WTC11 (cell line): ENCODE data around the gene AVP. TPM values are rescaled to one million over a fixed set of nuclear protein-coding genes. Genes with fewer than 3 reads are reported as not detected.
A peak's percentile ranks its signal among the peaks of the same experiment; 100 is the strongest.

ENCODE experiments used
- ATAC-seq: fragments of 200-7000 bp; cut with Tn5 transposase; 2 replicates; pipeline ENCODE4 v1.10.0; 2021; ENCODE audit warnings: mild to moderate bottlenecking, moderate library complexity
- CTCF ChIA-PET: fragments of 300-600 bp; sonication (Branson Sonifier 250); formaldehyde crosslinking; loops from one replicate; lab custom pipeline; 2021; ENCODE audit warnings: antibody characterized with exemption; lab: Charles Lee
- POLR2A ChIA-PET: fragments of 350-600 bp; sonication (Branson Sonifier 250); formaldehyde crosslinking; loops from one replicate; lab custom pipeline; 2021; ENCODE audit warnings: antibody characterized with exemption; lab: Charles Lee
- DNase-seq: peaks from one replicate; pipeline ENCODE4 v3.0.0; 2021; ENCODE audit warnings: low spot score
- H3K27ac Mint-ChIP-seq: 2 replicates; pipeline ENCODE4 v1.8.0; 2021; ENCODE audit warnings: mixed read lengths
- H3K27me3 Mint-ChIP-seq: 2 replicates; pipeline ENCODE4 v1.8.0; 2021; ENCODE audit warnings: low read depth, mild to moderate bottlenecking, moderate library complexity, mixed read lengths
- H3K36me3 Mint-ChIP-seq: 2 replicates; pipeline ENCODE4 v1.8.0; 2021; ENCODE audit warnings: mixed read lengths
- H3K4me1 Mint-ChIP-seq: 2 replicates; pipeline ENCODE4 v1.8.0; 2022; ENCODE audit warnings: mixed read lengths
- H3K4me3 Mint-ChIP-seq: 2 replicates; pipeline ENCODE4 v1.8.0; 2021; ENCODE audit warnings: mild to moderate bottlenecking, moderate library complexity, mixed read lengths
- H3K9me3 Mint-ChIP-seq: 2 replicates; pipeline ENCODE4 v1.8.0; 2021; ENCODE audit warnings: mixed read lengths
- ATF1 ChIP-seq: sonication (generic); formaldehyde crosslinking; IDR thresholded peaks from 2 replicates; pipeline ENCODE4 v1.8.1; 2023; ENCODE audit warnings: mild to moderate bottlenecking, moderate library complexity, missing genetic modification reagents
- CREM ChIP-seq: sonication (generic); formaldehyde crosslinking; IDR thresholded peaks from 2 replicates; pipeline ENCODE4 v1.8.1; 2022; ENCODE audit warnings: mild to moderate bottlenecking, missing genetic modification reagents, moderate library complexity
- GTF2I ChIP-seq: fragments of 250-450 bp; sonication (Bioruptor Pico); conservative IDR thresholded peaks from 2 replicates; pipeline ENCODE4 v1.4.0; 2021; ENCODE audit warnings: mild to moderate bottlenecking
- IRF2 ChIP-seq: sonication (generic); formaldehyde crosslinking; IDR thresholded peaks from 2 replicates; pipeline ENCODE4 v1.8.0; 2022; ENCODE audit warnings: low read depth, missing genetic modification reagents, borderline replicate concordance
- MYBL2 ChIP-seq: sonication (generic); formaldehyde crosslinking; IDR thresholded peaks from 2 replicates; pipeline ENCODE4 v1.8.1; 2023; ENCODE audit warnings: mild to moderate bottlenecking, moderate library complexity, missing genetic modification reagents
- NR1H2 ChIP-seq: sonication (generic); formaldehyde crosslinking; IDR thresholded peaks from 2 replicates; pipeline ENCODE4 v1.9.0; 2021; ENCODE audit warnings: mild to moderate bottlenecking, moderate library complexity, missing genetic modification reagents
- NR3C1 ChIP-seq: sonication (generic); formaldehyde crosslinking; conservative IDR thresholded peaks from 2 replicates; pipeline ENCODE4 v1.8.1; 2023; ENCODE audit warnings: low read depth, mild to moderate bottlenecking, missing genetic modification reagents
- RELA ChIP-seq: sonication (generic); formaldehyde crosslinking; IDR thresholded peaks from 2 replicates; pipeline ENCODE4 v1.8.1; 2022; ENCODE audit warnings: missing genetic modification reagents, mild to moderate bottlenecking, borderline replicate concordance
- SMAD3 ChIP-seq: sonication (generic); formaldehyde crosslinking; IDR thresholded peaks from 2 replicates; pipeline ENCODE4 v1.8.0; 2022; ENCODE audit warnings: missing genetic modification reagents, mild to moderate bottlenecking, borderline replicate concordance
- TCF7 ChIP-seq: sonication (generic); formaldehyde crosslinking; IDR thresholded peaks from 2 replicates; pipeline ENCODE4 v1.8.0; 2022; ENCODE audit warnings: mild to moderate bottlenecking, low read depth, missing genetic modification reagents, moderate library complexity
- TP53 ChIP-seq: sonication (generic); formaldehyde crosslinking; IDR thresholded peaks from 2 replicates; pipeline ENCODE4 v1.8.1; 2023; ENCODE audit warnings: mild to moderate bottlenecking, missing genetic modification reagents
- ZNF219 ChIP-seq: sonication (generic); formaldehyde crosslinking; IDR thresholded peaks from 2 replicates; pipeline ENCODE4 v1.8.0; 2023; ENCODE audit warnings: missing genetic modification reagents, mild to moderate bottlenecking, borderline replicate concordance
- ZNF232 ChIP-seq: sonication (generic); formaldehyde crosslinking; IDR thresholded peaks from 2 replicates; pipeline ENCODE4 v1.8.0; 2022; ENCODE audit warnings: mild to moderate bottlenecking, missing genetic modification reagents
- ZNF396 ChIP-seq: fragments of 250-450 bp; sonication (Bioruptor Pico); IDR thresholded peaks from 2 replicates; pipeline ENCODE4 v1.8.0; 2021; ENCODE audit warnings: mild to moderate bottlenecking, moderate library complexity, borderline replicate concordance
- total RNA-seq: library from RNA; stranded (reverse); gene quantifications from 3 replicates; pipeline ENCODE4 v1.2.3, GENCODE V29; 2021
- TF ChIP-seq, protein P1 (sequence below): sonication (generic); formaldehyde crosslinking; IDR thresholded peaks from 2 replicates; pipeline ENCODE4 v1.8.1; 2023; ENCODE audit warnings: mild to moderate bottlenecking, missing genetic modification reagents
- TF ChIP-seq, protein P2 (sequence below): sonication (generic); formaldehyde crosslinking; IDR thresholded peaks from 2 replicates; pipeline ENCODE4 v1.8.1; 2023; ENCODE audit warnings: mild to moderate bottlenecking, missing genetic modification reagents
- TF ChIP-seq, protein P3 (sequence below): sonication (generic); formaldehyde crosslinking; conservative IDR thresholded peaks from 2 replicates; pipeline ENCODE4 v1.8.1; 2022; ENCODE audit warnings: mild to moderate bottlenecking, missing genetic modification reagents
- TF ChIP-seq, protein P4 (sequence below): sonication (generic); formaldehyde crosslinking; IDR thresholded peaks from 2 replicates; pipeline ENCODE4 v1.8.1; 2022; ENCODE audit warnings: low read depth, mild to moderate bottlenecking, moderate library complexity, missing genetic modification reagents, borderline replicate concordance
- TF ChIP-seq, protein P5 (sequence below): sonication (generic); formaldehyde crosslinking; IDR thresholded peaks from 2 replicates; pipeline ENCODE4 v1.8.1; 2023; ENCODE audit warnings: mild to moderate bottlenecking, missing genetic modification reagents, moderate library complexity
- TF ChIP-seq, protein P6 (sequence below): sonication (generic); formaldehyde crosslinking; IDR thresholded peaks from 2 replicates; pipeline ENCODE4 v1.8.1; 2023; ENCODE audit warnings: mild to moderate bottlenecking, missing genetic modification reagents, moderate library complexity
- TF ChIP-seq, protein P7 (sequence below): sonication (generic); formaldehyde crosslinking; IDR thresholded peaks from 2 replicates; pipeline ENCODE4 v1.8.1; 2022; ENCODE audit warnings: low read depth, missing genetic modification reagents, borderline replicate concordance
- TF ChIP-seq, protein P8 (sequence below): sonication (generic); formaldehyde crosslinking; IDR thresholded peaks from 2 replicates; pipeline ENCODE4 v1.8.0; 2022; ENCODE audit warnings: mild to moderate bottlenecking, missing genetic modification reagents

The AVP gene
- total RNA-seq, 1 experiment from 2014 or later = 0.50 TPM

DNA sequence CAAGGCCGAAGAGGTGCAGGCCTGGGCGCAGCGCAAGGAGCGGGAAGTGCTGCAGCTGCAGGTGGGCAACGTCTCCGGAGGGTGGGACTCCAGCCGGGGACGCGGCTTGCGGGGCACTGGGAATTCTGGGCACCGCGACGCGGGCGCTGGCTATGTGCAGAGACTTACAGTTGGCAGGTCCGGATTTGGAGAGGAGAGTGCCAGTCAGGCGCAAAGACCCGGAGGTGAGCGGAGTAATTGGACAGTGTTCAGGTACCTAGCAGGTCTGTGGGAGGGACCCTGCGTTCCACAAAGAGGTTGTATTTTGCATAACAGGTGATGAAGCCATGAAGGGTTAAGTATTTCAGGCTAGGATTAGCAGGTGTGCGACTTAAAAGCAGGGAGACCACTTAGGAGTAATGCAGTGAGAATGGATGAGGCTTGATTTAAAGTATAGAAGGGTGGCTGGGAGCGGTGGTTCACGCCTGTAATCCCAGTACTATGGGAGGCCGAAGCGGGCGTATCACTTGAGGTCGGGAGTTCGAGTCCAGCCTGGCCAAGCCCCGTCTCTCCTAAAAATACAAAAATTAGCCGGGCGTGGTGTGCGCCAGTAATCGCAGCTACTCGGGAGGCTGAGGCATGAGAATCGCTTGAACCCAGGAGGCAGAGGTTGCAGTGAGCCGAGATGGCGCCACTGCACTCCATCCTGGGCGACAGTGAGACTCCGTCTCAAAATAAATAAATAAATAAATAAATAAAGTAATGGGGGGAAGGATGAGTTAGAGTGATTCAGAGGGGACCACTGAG is 37.7 kb downstream of the AVP start (continued):
- no peak for TF ChIP-seq ATF1 (CRISPR knock-in tag)

DNA sequence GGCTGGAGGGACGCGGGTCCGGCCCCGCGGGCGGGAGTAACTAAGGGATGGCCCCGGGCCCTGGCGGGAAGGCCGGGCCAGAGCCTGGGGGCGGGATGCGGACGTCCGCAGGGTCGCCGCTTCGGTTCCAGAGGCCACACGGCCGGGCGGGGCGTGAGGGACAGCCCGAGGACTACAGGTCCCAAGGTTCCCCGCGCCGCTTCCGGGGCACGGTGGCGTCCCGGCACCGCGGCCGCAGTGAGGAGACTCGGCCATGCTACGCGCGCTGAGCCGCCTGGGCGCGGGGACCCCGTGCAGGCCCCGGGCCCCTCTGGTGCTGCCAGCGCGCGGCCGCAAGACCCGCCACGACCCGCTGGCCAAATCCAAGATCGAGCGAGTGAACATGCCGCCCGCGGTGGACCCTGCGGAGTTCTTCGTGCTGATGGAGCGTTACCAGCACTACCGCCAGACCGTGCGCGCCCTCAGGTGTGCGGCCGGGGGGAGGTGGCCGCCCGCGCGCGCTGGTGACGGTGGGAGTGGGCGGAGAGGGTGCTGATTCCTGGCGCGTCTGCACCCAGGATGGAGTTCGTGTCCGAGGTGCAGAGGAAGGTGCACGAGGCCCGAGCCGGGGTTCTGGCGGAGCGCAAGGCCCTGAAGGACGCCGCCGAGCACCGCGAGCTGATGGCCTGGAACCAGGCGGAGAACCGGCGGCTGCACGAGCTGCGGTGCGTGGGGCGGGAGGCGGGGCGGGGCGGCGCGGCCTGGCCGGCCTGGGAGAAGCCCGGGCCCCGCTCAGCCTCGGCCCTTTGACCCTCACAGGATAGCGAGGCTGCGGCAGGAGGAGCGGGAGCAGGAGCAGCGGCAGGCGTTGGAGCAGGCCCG is 38.5 kb downstream of the AVP start, which contains the start of gene MRPS26:
Gene MRPS26 (plus strand): TSS at position 237 of the 861 bp plus-strand sequence. CDS start 17 bp downstream, at position 254.
- POLR2A ChIA-PET = interaction anchor here (0.6 to 1.0 kb wide), 4 partner anchors 173 to 617 kb away, joined by 3 read pairs; partner anchors contain the start of genes GFRA4 and PTPRA
- ATAC-seq (peak; percentile 90), DNase-seq (peak; percentile 91)
- CTCF ChIA-PET = interaction anchor here (0.6 to 1.2 kb wide), 5 partner anchors 7 to 459 kb away, joined by 3 to 4 read pairs (median 4); no protein-coding TSS in a partner anchor
- peaks cover 29% of the 10 kb centered on the region for H3K36me3 Mint-ChIP-seq
- peak within 1 kb of the TSS; percentile 58 for H3K27ac Mint-ChIP-seq
- peaks cover 26% of the 10 kb centered on the region for H3K4me1 Mint-ChIP-seq
- H3K9me3 Mint-ChIP-seq = no peaks in the 10 kb centered on the region
- H3K4me3 Mint-ChIP-seq = peak within 1 kb of the TSS; percentile 80
- no peaks in the 10 kb centered on the region for H3K27me3 Mint-ChIP-seq
- TF ChIP-seq NR1H2 (CRISPR knock-in tag) = no peak
- peak; percentile 76; the same call in 1 of the 2 replicates for TF ChIP-seq TCF7 (CRISPR knock-in tag)
- no peak for TF ChIP-seq GTF2I (CRISPR knock-in tag)
- TF ChIP-seq, protein P1, sequence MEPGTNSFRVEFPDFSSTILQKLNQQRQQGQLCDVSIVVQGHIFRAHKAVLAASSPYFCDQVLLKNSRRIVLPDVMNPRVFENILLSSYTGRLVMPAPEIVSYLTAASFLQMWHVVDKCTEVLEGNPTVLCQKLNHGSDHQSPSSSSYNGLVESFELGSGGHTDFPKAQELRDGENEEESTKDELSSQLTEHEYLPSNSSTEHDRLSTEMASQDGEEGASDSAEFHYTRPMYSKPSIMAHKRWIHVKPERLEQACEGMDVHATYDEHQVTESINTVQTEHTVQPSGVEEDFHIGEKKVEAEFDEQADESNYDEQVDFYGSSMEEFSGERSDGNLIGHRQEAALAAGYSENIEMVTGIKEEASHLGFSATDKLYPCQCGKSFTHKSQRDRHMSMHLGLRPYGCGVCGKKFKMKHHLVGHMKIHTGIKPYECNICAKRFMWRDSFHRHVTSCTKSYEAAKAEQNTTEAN = no peak; the same call in 1 of the 2 replicates
- TF ChIP-seq IRF2 (CRISPR knock-in tag) = no peak
- peak; percentile 88 for TF ChIP-seq TP53 (CRISPR knock-in tag)
- TF ChIP-seq, protein P2, sequence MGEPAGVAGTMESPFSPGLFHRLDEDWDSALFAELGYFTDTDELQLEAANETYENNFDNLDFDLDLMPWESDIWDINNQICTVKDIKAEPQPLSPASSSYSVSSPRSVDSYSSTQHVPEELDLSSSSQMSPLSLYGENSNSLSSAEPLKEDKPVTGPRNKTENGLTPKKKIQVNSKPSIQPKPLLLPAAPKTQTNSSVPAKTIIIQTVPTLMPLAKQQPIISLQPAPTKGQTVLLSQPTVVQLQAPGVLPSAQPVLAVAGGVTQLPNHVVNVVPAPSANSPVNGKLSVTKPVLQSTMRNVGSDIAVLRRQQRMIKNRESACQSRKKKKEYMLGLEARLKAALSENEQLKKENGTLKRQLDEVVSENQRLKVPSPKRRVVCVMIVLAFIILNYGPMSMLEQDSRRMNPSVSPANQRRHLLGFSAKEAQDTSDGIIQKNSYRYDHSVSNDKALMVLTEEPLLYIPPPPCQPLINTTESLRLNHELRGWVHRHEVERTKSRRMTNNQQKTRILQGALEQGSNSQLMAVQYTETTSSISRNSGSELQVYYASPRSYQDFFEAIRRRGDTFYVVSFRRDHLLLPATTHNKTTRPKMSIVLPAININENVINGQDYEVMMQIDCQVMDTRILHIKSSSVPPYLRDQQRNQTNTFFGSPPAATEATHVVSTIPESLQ (CRISPR knock-in tag) = no peak
- TF ChIP-seq ZNF396 (CRISPR knock-in tag) = no peak
- TF ChIP-seq, protein P3, sequence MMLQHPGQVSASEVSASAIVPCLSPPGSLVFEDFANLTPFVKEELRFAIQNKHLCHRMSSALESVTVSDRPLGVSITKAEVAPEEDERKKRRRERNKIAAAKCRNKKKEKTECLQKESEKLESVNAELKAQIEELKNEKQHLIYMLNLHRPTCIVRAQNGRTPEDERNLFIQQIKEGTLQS (CRISPR knock-in tag) = no peak
- TF ChIP-seq, protein P4, sequence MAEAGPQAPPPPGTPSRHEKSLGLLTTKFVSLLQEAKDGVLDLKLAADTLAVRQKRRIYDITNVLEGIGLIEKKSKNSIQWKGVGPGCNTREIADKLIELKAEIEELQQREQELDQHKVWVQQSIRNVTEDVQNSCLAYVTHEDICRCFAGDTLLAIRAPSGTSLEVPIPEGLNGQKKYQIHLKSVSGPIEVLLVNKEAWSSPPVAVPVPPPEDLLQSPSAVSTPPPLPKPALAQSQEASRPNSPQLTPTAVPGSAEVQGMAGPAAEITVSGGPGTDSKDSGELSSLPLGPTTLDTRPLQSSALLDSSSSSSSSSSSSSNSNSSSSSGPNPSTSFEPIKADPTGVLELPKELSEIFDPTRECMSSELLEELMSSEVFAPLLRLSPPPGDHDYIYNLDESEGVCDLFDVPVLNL (CRISPR knock-in tag) = peak; percentile 30; the same call in 1 of the 2 replicates
- TF ChIP-seq, protein P5, sequence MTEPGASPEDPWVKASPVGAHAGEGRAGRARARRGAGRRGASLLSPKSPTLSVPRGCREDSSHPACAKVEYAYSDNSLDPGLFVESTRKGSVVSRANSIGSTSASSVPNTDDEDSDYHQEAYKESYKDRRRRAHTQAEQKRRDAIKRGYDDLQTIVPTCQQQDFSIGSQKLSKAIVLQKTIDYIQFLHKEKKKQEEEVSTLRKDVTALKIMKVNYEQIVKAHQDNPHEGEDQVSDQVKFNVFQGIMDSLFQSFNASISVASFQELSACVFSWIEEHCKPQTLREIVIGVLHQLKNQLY (CRISPR knock-in tag) = no peak
- TF ChIP-seq, protein P6, sequence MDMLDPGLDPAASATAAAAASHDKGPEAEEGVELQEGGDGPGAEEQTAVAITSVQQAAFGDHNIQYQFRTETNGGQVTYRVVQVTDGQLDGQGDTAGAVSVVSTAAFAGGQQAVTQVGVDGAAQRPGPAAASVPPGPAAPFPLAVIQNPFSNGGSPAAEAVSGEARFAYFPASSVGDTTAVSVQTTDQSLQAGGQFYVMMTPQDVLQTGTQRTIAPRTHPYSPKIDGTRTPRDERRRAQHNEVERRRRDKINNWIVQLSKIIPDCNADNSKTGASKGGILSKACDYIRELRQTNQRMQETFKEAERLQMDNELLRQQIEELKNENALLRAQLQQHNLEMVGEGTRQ (CRISPR knock-in tag) = no peak; the same call in 1 of the 2 replicates
- TF ChIP-seq, protein P7, sequence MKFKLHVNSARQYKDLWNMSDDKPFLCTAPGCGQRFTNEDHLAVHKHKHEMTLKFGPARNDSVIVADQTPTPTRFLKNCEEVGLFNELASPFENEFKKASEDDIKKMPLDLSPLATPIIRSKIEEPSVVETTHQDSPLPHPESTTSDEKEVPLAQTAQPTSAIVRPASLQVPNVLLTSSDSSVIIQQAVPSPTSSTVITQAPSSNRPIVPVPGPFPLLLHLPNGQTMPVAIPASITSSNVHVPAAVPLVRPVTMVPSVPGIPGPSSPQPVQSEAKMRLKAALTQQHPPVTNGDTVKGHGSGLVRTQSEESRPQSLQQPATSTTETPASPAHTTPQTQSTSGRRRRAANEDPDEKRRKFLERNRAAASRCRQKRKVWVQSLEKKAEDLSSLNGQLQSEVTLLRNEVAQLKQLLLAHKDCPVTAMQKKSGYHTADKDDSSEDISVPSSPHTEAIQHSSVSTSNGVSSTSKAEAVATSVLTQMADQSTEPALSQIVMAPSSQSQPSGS (CRISPR knock-in tag) = no peak
- TF ChIP-seq CREM (CRISPR knock-in tag) = 0 out of 2 replicates have a peak, but pooled peaks have one; percentile 82
- TF ChIP-seq ZNF232 (CRISPR knock-in tag) = peak; percentile 94; the same call in 1 of the 2 replicates
- TF ChIP-seq MYBL2 (CRISPR knock-in tag) = no peak; the same call in 1 of the 2 replicates
- TF ChIP-seq NR3C1 = 0 out of 2 replicates have a peak, but pooled peaks have one; percentile 26
- TF ChIP-seq, protein P8, sequence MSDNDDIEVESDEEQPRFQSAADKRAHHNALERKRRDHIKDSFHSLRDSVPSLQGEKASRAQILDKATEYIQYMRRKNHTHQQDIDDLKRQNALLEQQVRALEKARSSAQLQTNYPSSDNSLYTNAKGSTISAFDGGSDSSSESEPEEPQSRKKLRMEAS (CRISPR knock-in tag) = peak; percentile 81
- TF ChIP-seq SMAD3 (CRISPR knock-in tag) = peak; percentile 89
- TF ChIP-seq ZNF219 (CRISPR knock-in tag) = no peak
- TF ChIP-seq RELA (CRISPR knock-in tag) = no peak
